ENCODE measurements around the gene SERPINA3.
"Not testable (repeated sequence)": the region's sequence is repeated elsewhere in the genome, so short reads cannot be mapped to it uniquely, and the experiment has no call there.

The SERPINA3 gene

GRCh38 chr14:94571395-94571794 is 40.8 kb upstream of the SERPINA3 start:
- TF ChIP-seq, protein P1, sequence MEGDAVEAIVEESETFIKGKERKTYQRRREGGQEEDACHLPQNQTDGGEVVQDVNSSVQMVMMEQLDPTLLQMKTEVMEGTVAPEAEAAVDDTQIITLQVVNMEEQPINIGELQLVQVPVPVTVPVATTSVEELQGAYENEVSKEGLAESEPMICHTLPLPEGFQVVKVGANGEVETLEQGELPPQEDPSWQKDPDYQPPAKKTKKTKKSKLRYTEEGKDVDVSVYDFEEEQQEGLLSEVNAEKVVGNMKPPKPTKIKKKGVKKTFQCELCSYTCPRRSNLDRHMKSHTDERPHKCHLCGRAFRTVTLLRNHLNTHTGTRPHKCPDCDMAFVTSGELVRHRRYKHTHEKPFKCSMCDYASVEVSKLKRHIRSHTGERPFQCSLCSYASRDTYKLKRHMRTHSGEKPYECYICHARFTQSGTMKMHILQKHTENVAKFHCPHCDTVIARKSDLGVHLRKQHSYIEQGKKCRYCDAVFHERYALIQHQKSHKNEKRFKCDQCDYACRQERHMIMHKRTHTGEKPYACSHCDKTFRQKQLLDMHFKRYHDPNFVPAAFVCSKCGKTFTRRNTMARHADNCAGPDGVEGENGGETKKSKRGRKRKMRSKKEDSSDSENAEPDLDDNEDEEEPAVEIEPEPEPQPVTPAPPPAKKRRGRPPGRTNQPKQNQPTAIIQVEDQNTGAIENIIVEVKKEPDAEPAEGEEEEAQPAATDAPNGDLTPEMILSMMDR (IDR thresholded peaks at IDR 0.05; ENCODE audit: low read depth, low read length): no peak
- no peak overlapping the region for H3K4me3 ChIP-seq (ENCODE audit: low read depth, low read length)

DNA sequence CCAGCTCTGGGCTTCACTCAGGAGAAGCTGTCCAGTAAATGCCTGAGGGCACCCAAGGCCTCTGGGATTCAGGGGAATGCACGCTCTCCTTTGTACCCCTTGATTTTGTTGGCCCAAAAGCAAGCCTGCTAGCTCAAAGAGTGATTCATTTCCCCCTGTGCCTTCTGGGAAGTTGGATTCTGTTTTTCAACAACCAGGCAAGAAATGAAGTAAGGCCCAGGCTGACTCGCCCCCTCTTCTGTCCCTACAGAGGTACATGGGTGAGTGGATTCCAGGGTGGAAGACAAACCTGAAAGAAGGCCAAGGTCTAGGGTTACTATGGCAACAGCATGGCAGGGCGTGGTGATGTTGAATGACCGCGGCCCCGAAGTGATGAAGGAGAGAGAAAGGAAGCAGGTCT is 40.2 kb upstream of the SERPINA3 start:
- H3K4me3 ChIP-seq (ENCODE audit: low read depth, low read length): no peak overlapping the region
- TF ChIP-seq, protein P1 (IDR thresholded peaks at IDR 0.05; ENCODE audit: low read depth, low read length): no peak

DNA sequence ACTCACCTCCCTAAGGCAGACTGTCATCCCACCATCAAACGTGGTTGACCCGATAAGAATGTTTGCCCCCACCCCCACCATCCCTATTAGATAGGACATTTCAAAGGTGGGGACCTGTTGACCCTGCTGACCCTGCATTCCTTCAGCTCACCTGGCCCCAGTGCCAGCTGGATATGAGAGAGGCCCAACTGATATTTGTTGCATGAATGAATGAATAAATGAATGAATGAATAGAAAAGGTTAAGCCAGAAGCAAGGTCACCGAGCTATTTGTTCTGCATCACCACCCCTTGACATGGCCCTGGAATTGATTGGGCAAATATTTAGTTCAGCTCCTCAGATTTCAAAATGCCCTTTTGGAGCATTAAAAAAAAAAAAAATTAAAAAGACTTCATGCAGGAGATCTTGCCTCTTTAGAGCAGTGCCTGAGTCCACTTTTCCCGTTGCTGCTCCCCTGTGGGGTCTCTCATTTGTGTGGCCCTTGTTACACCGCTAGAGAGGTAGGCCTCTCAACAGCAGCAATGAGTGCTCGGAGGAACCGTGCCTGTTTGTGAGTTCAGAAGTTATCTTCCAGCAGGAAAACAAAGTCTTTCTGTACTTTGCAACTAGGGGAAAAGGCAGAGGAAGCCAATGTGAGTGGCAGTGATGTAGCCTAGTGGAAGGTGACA is 39.4 kb upstream of the SERPINA3 start:
- H3K4me3 ChIP-seq (ENCODE audit: low read depth, low read length): no peak overlapping the region

DNA sequence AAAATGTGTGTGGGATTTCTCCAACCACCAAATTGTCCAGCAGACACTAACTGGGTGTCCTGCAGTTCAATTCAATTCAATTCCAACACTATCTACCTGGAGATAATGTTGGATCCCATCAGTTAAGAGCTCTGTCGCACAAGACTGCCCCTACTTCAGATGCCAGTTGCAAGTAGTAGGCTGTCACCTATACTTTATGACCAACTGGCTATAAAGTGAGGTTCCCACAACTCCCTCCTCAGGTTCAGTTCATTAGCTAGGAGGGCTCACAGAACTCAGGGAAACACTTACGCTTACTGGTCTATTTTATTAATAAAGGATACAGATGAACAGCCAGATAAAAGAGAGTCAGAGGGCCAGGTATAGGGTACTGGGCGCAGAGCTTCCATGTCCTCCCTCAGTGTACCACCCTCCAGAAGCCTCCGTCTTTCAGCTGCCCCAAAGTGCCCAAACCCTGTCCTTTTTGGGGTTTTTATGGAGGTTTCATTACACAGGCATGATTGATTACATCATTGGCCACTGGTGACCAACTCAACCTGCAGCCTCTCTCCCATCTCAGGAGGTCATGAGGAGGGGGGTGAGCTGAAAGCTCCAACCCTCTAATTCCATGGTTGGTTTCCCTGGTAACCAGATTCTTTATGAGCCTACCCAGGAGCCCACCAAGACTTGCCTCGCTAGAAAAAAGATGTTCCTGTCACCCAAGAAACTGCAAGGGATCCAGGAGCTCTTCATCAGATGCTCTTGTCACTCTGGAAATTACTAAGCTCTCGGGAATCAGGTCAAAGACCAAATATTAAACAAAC is 38.5 kb upstream of the SERPINA3 start:
- TF ChIP-seq, protein P1 (IDR thresholded peaks at IDR 0.05; ENCODE audit: low read depth, low read length): no peak
- no peak overlapping the region for H3K4me3 ChIP-seq (ENCODE audit: low read depth, low read length)

More for the DNA sequence above, 39.4 kb upstream of the SERPINA3 start:
- TF ChIP-seq, protein P1 (IDR thresholded peaks at IDR 0.05; ENCODE audit: low read depth, low read length): no peak

DNA sequence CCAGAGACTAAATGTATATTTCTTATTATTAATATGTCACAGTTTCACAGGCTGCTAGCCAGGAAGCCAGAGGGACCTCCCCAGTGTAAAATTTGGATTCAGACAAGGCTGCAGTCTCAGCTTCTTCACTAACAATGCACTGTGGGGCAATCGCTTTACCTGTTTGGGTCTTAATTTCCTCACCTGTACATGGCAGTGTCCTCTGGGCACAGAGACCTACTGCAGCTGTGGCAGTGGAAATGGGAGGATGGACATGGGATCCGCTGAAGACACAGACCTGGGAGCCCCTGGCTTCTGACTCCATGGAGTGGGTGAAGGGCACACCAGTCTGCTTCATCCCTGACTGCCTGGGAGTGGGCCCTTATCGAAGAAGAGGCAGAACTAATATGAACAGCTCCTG is 37.9 kb upstream of the SERPINA3 start:
- no peak overlapping the region for H3K4me3 ChIP-seq (ENCODE audit: low read depth, low read length)
- TF ChIP-seq, protein P1 (IDR thresholded peaks at IDR 0.05; ENCODE audit: low read depth, low read length): no peak

GRCh38 chr14:94575730-94576585 is 36.2 kb upstream of the SERPINA3 start:
- no peak overlapping the region for H3K4me3 ChIP-seq (ENCODE audit: low read depth, low read length)
- TF ChIP-seq, protein P1 (IDR thresholded peaks at IDR 0.05; ENCODE audit: low read depth, low read length): no peak

DNA sequence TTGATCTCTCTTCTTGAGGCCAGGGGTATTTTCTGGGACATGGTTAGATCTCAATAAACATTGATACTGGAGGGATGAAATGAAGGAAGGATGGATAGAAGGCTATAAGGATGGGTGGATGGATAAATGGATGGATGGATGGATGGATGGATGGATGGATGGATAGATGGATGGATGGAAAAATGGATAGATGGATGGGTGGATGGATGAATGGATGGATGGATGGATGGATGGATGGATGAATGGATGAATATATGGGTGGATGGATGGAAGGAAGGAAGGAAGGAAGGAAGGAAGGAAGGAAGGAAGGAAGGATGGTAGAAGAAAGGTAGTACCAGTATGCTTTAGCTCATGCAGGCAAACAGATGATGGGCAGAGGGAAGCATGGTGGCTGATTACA is 34.7 kb upstream of the SERPINA3 start:
- not testable (repeated sequence) for H3K4me3 ChIP-seq (ENCODE audit: low read depth, low read length)
